LNCaP clone FGC (cell line): ENCODE data around the gene CBX7.
A peak's percentile ranks its signal among the peaks of the same experiment; 100 is the strongest.
"Not testable (repeated sequence)": the region's sequence is repeated elsewhere in the genome, so short reads cannot be mapped to it uniquely, and the experiment has no call there.

Source experiments
- DNase-seq: peaks from one replicate; pipeline ENCODE4 v3.0.0-alpha.2; 2011; ENCODE audit warnings: low read depth
- H3K4me3 ChIP-seq: 2 replicates; pipeline ENCODE4 v1.5.1; 2011; ENCODE audit warnings: mild to moderate bottlenecking, low read depth, low read length, control low read depth
- TF ChIP-seq, protein P1 (sequence below): IDR thresholded peaks from 2 replicates; pipeline ENCODE4 v1.5.1; 2012; ENCODE audit warnings: mild to moderate bottlenecking; ENCODE audit not compliant: control insufficient read depth, insufficient read depth; ENCODE audit errors: extremely low read depth

CBX7 gene

DNA sequence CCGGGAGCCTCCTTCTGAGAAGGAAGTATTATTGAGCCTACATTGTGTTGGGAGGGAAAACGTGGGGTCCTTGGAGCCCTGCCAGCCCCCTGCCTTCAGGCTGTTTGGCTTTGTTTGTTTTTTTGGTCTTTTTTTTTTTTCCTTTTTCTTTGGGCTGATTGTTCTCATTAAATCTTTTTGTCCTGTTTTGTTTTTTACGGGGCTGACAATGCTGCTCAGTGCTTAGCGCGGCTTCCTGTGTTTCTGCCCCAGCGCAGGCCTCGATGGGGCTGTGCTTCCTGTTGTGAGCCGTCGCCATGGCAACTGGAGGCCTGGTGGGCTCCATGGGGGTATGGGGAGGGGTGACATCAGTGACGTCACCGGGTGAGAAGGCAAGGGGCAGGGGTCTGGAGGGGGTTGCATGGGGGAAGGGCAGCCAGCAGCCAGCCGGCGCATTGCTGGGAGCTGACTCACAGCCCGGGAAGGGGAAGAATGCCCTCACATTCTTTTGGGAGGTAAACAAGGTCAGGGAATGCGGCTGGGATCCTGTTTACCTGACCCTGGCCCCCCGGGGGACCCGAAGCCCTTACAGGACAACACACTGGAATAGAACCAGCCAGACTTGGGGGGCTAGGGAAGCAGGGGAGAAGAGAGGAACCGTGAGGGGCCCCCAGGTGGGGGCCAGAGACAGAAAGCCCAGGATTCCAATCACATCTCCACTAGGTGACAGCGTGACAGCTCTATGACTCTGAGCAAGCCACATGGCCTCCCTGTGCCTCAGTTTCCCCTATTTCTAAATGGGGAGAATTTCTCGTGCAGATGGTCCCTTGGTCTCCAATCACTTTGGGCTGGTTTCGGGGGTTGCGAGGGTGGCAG, 22.2 kb upstream of the CBX7 start:
- no peak for DNase-seq
- TF ChIP-seq, protein P1, sequence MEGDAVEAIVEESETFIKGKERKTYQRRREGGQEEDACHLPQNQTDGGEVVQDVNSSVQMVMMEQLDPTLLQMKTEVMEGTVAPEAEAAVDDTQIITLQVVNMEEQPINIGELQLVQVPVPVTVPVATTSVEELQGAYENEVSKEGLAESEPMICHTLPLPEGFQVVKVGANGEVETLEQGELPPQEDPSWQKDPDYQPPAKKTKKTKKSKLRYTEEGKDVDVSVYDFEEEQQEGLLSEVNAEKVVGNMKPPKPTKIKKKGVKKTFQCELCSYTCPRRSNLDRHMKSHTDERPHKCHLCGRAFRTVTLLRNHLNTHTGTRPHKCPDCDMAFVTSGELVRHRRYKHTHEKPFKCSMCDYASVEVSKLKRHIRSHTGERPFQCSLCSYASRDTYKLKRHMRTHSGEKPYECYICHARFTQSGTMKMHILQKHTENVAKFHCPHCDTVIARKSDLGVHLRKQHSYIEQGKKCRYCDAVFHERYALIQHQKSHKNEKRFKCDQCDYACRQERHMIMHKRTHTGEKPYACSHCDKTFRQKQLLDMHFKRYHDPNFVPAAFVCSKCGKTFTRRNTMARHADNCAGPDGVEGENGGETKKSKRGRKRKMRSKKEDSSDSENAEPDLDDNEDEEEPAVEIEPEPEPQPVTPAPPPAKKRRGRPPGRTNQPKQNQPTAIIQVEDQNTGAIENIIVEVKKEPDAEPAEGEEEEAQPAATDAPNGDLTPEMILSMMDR, result no peak
- H3K4me3 ChIP-seq, result no peak overlapping the region

DNA sequence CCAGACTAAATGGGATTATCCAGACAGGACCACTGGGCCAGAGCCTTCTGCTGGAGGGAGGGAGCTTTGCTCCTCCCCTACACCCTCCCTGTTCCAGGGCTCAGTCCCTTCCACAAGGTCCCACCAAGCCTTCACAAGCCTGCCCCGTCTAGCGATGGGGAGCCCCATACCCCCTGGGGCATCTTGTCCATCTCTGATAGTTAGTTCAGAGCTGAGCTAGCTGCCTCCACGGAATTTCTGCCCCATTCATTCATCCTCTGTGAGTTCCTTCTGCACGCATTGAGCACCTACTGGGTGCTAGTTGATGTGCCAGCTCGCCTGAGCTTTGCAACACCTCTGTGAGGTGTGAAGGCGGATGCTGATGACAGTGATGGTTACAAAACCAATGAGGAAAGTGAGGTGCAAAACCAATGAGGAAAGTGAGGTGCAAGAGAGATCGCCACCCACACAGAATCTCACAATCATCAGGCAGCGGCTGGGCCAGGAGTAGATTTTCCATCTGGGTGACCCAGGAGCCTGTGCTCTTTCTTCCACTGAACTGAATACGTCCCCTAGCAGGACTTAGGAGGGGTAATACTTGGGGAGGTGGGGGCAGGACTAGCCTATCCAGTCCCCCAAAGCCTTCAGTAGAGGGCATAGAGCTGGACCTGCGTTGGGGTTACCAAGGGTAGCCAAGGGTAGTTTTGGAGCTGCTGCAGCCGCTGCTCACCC, 21.5 kb upstream of the CBX7 start:
- no peak overlapping the region for H3K4me3 ChIP-seq
- DNase-seq, result no peak
- TF ChIP-seq, protein P1, result no peak

DNA sequence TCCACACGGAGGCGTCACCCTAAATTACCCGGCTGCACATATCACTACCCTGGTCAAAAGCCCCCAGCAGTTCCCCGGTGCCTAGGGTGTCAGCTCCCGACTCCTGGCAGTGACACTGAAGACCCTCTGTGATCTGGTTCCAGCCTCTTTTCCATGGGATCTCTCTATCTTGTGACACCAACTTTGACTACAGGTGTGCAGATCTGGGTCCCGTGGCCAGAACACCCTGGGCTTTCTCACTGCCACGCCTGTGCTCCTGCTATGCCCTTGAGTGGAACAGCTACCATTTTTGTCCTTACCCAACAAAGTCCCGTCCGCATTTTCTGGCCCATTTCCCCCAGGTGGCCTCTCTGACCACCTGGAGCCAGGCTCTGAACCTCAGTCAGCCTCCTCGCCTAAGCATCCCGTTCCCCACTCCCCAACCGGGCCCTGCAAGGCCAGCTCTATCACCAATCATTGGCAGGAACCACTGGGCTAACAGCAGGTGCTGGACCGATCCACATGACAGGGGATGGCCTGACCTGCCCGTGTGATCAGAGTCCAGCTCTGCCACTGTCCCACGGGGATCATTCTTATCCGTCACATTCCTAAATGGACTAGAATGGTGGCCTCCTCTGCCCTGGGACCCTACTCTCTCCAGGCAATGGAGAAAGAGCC, 20.7 kb upstream of the CBX7 start:
- no peak for DNase-seq
- TF ChIP-seq, protein P1, result no peak
- no peak overlapping the region for H3K4me3 ChIP-seq

DNA sequence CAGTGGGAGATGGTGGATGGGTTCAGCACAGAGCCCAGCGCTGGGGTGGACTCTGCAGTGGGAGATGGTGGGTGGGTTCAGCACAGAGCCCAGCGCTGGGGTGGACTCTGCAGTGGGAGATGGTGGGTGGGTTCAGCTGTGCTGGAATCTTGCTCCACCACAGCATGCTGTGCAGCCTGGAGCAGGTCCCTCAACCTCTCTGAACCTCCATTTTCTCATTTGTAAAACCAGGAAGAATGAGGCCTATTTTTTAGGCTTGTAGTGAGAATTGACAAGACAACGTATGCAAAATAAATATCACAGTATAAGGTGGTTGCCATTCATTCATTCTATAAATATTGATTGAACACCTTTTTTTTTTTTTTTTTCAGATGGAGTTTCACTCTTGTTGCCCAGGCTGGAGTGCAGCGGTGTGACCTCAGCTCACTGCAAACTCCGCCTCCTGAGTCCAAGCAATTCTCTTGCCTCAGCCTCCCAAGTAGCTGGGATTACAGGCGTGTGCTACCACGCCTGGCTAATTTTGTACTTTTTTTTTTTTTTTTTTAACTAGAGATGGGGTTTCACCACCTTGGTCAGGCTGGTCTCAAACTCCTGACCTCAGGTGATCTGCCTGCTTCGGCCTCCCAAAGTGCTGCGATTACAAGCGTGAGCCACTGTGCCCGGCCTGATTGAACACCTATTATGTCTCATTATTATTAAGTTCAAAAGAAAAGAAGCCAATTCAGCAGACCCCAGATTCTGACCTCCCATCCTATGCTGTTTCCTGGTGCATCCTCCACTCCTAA, 20.0 kb upstream of the CBX7 start:
- not testable (repeated sequence) for DNase-seq

DNA sequence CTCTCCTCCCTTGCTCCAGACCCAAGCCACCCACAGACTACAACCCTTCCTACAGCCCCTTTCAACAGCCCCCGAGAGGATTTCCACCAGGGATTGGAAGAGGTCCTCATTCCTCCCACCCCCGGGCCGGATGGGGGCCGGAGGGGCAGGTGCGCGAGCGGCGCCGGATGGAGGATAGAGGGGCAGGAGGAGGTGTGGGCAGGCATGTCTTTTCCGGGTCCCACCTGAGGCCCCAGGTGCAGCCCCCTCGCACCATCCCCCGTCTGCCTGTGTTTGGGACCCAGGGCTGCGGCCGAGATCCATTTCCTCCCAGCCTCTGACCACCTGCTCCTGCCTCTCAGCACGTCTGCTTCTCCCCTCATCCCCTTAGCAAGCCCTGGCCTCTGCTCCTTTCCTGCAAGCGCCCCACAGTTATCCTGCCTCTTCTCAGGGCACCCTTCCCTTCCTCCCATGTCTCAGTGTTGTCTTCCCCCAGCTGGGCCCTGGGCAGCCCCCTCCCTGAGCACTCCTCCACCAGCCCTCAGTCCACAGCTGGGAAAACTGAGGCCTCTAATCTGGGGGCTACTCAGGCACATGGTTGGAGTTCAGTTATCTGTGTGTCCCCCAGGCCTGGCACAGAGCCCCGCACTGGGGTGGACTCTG, 19.3 kb upstream of the CBX7 start:
- TF ChIP-seq, protein P1, result no peak
- DNase-seq, result no peak
- H3K4me3 ChIP-seq, result no peak overlapping the region

More for the DNA sequence above, 20.0 kb upstream of the CBX7 start:
- H3K4me3 ChIP-seq, result not testable (repeated sequence)

DNA sequence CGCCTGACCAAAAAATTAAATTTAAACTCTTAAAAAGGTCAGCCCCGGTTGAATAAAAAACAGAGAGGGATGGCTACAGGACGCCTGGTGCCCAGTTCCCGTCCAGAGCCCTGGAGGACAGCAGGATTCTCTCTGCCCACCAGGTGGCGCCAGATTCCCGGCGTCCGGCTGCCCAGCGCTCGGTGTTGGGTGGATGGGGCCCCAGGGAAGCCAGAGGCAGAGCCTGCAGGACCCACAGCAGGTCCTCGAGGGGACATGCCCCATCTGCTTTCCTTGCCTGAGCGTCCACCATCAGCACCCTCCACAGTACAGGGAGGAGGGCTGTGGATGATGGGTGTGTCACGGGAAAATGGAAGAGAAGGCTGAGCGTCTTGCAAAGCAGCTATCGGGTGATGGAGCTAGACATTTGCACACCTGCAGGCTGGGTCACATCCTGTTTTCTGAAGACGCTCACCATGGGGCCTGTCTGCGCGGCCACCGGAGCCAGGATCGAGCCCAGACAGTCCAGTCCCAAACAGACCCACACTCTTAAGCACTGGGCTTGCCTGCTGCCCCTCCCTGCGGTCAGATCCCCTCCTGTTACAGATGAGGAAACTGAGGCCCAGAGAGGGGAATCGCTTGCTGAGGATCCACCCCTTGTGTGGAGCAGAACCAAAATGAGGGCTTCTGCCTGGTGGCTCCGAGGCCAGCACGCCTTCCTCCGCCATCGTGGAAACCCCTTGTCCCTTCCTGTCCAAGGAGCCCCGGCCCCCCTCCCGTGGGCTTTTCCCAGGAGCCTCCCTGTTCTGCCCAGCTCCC, 18.5 kb upstream of the CBX7 start:
- DNase-seq, result no peak
- no peak overlapping the region for H3K4me3 ChIP-seq
- TF ChIP-seq, protein P1, result peak; percentile 88
